KMS-11 (cell line): ENCODE results near the gene CTBP2.
"Not testable (repeated sequence)": the region's sequence is repeated elsewhere in the genome, so short reads cannot be mapped to it uniquely, and the experiment has no call there.

ENCODE experiments used
- H2AFZ ChIP-seq: fragments of 200-600 bp; sonication (generic); 2 replicates; pipeline ENCODE4 v1.6.1; 2016; ENCODE audit warnings: antibody characterized with exemption, mixed run types, low read depth
- H3K27ac ChIP-seq: fragments of 200-600 bp; sonication (generic); 2 replicates; pipeline ENCODE4 v1.6.1; 2016; ENCODE audit warnings: mild to moderate bottlenecking, mixed run types
- H3K27me3 ChIP-seq: fragments of 200-600 bp; sonication (generic); 2 replicates; pipeline ENCODE4 v1.6.1; 2017; ENCODE audit warnings: mild to moderate bottlenecking, low read depth, mixed run types, moderate library complexity; ENCODE audit not compliant: insufficient read depth
- H3K36me3 ChIP-seq: fragments of 200-600 bp; sonication (generic); 2 replicates; pipeline ENCODE4 v1.6.1; 2017; ENCODE audit warnings: mild to moderate bottlenecking, mixed run types; ENCODE audit not compliant: insufficient read depth
- H3K4me1 ChIP-seq: fragments of 200-600 bp; sonication (generic); 2 replicates; pipeline ENCODE4 v1.6.1; 2016; ENCODE audit warnings: mild to moderate bottlenecking, low read depth, mixed run types; ENCODE audit not compliant: poor library complexity, severe bottlenecking
- H3K4me2 ChIP-seq: fragments of 200-600 bp; sonication (generic); 2 replicates; pipeline ENCODE4 v1.7.0; 2016; ENCODE audit warnings: mild to moderate bottlenecking, mixed run types
- H3K4me3 ChIP-seq: fragments of 200-600 bp; sonication (generic); IDR thresholded peaks from 2 replicates; pipeline ENCODE4 v1.6.1; 2017; ENCODE audit warnings: low read depth, low read length, mixed read lengths; ENCODE audit not compliant: insufficient read depth
- H3K79me2 ChIP-seq: fragments of 200-600 bp; sonication (generic); 2 replicates; pipeline ENCODE4 v1.6.1; 2016; ENCODE audit warnings: low read depth, mixed run types; ENCODE audit not compliant: insufficient read depth
- H3K9ac ChIP-seq: fragments of 200-600 bp; sonication (generic); 2 replicates; pipeline ENCODE4 v1.6.1; 2016; ENCODE audit warnings: mild to moderate bottlenecking, mixed run types
- H4K20me1 ChIP-seq: fragments of 200-600 bp; sonication (generic); 2 replicates; pipeline ENCODE4 v1.6.1; 2016; ENCODE audit warnings: mild to moderate bottlenecking, mixed run types; ENCODE audit not compliant: insufficient read depth
- TF ChIP-seq, protein P1 (sequence below): fragments of 200-600 bp; sonication (generic); conservative IDR thresholded peaks from 2 replicates; pipeline ENCODE4 v1.6.1; 2017; ENCODE audit warnings: low read depth, mild to moderate bottlenecking, antibody characterized with exemption, low read length, moderate library complexity, mixed read lengths

The CTBP2 gene

DNA sequence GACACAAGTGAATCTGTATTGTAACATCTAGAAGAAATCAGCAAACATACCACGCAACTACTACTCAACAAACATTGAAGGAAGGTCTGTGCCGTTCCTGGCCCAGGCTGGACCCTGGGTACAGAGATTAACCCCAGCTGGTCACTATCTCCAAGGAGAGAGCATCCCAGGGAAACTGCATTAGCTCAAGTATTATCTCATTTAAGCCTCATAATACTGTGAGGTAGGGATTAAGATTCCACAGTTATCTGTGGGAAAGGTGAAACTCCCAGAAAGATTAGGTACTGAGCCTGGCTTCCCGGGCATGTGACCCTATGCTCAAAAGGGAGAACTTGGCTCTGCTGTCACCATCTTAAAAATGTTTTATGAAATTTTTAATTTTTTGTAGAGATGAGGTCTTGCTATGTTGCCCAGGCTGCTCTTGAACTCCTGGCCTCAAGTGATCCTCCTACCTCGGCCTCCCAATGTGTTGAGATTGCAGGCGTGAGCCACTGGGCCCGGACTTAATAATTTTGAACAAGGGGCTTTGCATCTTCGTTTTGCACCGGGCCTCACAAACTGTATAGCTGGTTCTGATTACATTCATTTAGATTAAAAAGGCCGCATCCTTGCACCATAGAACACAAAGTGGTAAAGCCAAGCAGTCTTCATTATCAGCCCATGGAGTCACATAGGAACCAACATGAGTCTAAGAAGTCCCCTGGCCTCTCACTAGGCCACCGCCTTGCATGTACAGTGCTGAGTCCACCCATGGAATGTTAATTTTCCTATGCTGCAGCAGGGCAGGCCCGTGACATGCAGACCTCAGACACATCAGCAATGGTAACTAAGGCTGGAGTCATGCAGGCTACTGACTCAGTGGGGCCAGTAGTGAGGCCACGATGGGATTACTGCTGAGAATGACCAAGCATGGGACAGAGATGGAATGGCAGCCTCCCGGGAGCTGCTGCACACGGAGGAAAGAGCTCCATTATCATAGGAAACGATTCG lies 5.5 kb upstream of the CTBP2 start:
- Histone ChIP-seq H3K27ac (no peak overlapping the region), H3K9ac (no peak overlapping the region), H4K20me1 (no peaks in the 10 kb centered on the region), H2AFZ (no peak overlapping the region), H3K27me3 (no peaks in the 10 kb centered on the region), H3K4me1 (no peaks in the 10 kb centered on the region), H3K79me2 (no peaks in the 10 kb centered on the region), H3K4me2 (no peak overlapping the region), H3K36me3 (no peaks in the 10 kb centered on the region), H3K4me3 (no peak overlapping the region)
- TF ChIP-seq, protein P1, sequence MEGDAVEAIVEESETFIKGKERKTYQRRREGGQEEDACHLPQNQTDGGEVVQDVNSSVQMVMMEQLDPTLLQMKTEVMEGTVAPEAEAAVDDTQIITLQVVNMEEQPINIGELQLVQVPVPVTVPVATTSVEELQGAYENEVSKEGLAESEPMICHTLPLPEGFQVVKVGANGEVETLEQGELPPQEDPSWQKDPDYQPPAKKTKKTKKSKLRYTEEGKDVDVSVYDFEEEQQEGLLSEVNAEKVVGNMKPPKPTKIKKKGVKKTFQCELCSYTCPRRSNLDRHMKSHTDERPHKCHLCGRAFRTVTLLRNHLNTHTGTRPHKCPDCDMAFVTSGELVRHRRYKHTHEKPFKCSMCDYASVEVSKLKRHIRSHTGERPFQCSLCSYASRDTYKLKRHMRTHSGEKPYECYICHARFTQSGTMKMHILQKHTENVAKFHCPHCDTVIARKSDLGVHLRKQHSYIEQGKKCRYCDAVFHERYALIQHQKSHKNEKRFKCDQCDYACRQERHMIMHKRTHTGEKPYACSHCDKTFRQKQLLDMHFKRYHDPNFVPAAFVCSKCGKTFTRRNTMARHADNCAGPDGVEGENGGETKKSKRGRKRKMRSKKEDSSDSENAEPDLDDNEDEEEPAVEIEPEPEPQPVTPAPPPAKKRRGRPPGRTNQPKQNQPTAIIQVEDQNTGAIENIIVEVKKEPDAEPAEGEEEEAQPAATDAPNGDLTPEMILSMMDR, result no peak

DNA sequence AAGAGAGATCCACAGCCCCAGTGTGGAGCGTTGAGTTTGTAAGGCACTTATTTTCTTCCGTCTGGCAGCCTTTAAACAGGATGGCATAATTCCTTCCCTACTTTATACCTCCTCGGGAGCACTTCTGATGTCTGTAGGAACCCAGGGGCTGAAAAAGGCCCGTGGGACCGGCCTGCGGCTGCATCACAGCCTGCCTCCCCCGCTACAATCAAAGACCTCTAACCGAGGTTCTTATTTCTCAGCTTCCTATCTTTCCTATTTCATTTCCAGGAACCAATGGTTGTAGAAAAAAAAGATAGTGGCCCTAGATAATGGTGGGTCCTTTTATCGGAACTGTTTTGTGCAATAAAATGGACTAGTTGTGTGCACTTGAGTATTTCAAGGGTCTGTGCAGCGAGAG lies 4.1 kb upstream of the CTBP2 start:
- Histone ChIP-seq H3K4me1 (no peaks in the 10 kb centered on the region), H2AFZ (no peak overlapping the region), H3K9ac (no peak overlapping the region), H3K4me2 (no peak overlapping the region), H3K4me3 (no peak overlapping the region), H4K20me1 (no peaks in the 10 kb centered on the region), H3K27ac (no peak overlapping the region), H3K36me3 (no peaks in the 10 kb centered on the region), H3K79me2 (no peaks in the 10 kb centered on the region), H3K27me3 (no peaks in the 10 kb centered on the region)
- TF ChIP-seq, protein P1, result no peak

DNA sequence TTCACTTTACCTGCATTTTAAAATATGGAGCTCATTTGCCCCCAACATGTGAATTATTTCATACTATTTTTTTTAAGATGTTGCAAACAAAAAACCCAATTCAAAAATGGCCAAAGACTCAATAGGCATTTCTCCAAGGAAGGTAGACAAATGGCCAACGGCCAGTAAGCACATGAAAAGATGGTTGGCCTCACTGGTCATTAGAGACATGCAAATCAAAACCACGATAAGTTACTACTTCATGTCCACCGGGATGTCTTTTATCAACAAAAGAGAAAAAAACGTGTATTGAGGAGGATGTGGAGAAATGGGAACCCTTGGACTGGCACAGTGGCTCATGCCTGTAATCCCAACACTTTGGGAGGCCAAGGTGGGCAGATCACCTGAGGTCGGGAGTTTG lies 3.4 kb upstream of the CTBP2 start:
- Histone ChIP-seq H3K36me3 (no peaks in the 10 kb centered on the region), H3K9ac (no peak overlapping the region), H3K27me3 (no peaks in the 10 kb centered on the region), H3K4me1 (no peaks in the 10 kb centered on the region), H2AFZ (no peak overlapping the region), H3K4me2 (no peak overlapping the region), H3K79me2 (no peaks in the 10 kb centered on the region), H3K4me3 (no peak overlapping the region), H3K27ac (no peak overlapping the region), H4K20me1 (no peaks in the 10 kb centered on the region)
- TF ChIP-seq, protein P1, result no peak

DNA sequence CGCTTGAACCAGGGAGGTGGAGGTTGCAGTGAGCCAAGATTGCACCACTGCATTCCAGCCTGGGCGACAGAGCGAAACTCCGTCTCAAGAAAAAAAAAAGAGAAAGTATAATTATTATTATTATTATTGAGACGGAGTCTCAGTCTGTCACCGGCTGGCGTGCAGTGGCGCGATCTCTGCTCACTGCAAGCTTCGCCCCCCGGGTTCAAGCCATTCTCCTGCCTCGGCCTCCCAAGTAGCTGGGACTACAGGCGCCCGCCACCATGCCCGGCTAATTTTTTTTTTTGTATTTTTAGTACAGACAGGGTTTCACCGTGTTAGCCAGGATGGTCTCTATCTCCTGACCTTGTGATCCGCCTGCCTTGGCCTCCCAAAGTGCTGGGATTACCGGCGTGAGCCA lies 2.9 kb upstream of the CTBP2 start:
- not testable (repeated sequence) for H3K4me1 ChIP-seq, H2AFZ ChIP-seq, H3K27me3 ChIP-seq, H3K79me2 ChIP-seq, H3K4me3 ChIP-seq, H3K36me3 ChIP-seq, H3K9ac ChIP-seq, H3K27ac ChIP-seq, H3K4me2 ChIP-seq, H4K20me1 ChIP-seq
